ENCODE results near the gene HMCN2. TPM values are rescaled to one million over a fixed set of nuclear protein-coding genes. Genes with fewer than 3 reads are reported as not detected.
A peak's percentile ranks its signal among the peaks of the same experiment; 100 is the strongest.

HMCN2 gene
- total RNA-seq, 4 donors from 2014 or later, result 1.3 to 6.3 (median 3.5) TPM

DNA sequence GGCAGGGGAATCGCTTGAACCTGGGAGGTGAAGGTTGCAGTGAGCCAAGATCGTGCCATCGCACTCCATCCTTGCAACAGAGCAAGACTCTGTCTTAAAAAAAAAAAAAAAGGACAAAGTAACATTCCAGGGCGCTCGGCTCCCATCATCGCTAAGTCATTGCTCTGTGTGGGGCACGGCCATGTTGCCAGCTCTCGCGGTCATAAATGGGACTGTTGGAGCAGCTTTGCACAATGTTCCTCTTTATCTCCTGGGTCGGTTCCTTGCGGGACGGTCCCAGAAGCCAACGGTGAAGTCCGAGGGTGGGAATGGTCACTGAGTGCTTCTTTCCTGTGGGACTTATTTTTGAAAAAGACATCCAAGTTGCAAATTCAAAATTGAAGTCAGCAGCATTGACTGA, 65.5 kb downstream of the HMCN2 start:
- no peak for TF ChIP-seq POLR2A (IDR thresholded peaks at IDR 0.05)
- no peak for TF ChIP-seq EP300 (IDR thresholded peaks at IDR 0.05)
- no peak for TF ChIP-seq POLR2AphosphoS5 (IDR thresholded peaks at IDR 0.05)
- no peak for TF ChIP-seq CTCF (IDR thresholded peaks at IDR 0.05)
- WGBS, result 76% methylated on average over 14 of the region's 14 CpGs
- H3K27me3 ChIP-seq, result peaks cover 32% of the 10 kb centered on the region

DNA sequence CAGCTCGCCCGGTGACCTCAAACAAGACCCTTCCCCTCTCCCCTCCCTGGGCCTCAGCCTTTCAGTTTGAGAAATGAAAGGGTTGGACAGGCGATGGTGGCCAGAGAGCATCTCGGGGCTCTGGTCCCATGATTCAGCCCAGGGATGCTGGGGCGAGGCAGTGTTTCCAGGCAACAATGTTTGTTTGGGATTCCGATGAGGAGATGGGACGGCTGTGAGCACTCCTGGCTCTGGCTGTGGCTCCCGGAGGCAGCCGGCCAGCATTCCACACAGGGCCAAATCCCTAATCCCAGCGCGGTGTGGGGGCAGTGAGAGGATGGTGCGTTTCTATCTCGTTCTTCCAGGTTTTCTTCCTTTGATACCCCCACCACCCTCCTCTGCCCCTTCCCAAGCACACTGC, 66.0 kb downstream of the HMCN2 start:
- DNase-seq (ENCODE audit: low spot score in 2 of 2), result peak in 1 of 2 donors; percentile 80
- Histone ChIP-seq H3K4me3 (no peak overlapping the region), H3K9me3 (no peaks in the 10 kb centered on the region), H3K27ac (peak overlapping the region; percentile 16), H3K36me3 (no peaks in the 10 kb centered on the region), H3K4me1 (peaks cover 50% of the 10 kb centered on the region), H3K27me3 (peaks cover 32% of the 10 kb centered on the region)
- TF ChIP-seq POLR2A (IDR thresholded peaks at IDR 0.05) (no peak), POLR2AphosphoS5 (IDR thresholded peaks at IDR 0.05) (no peak), EP300 (IDR thresholded peaks at IDR 0.05) (no peak), CTCF (IDR thresholded peaks at IDR 0.05) (no peak)
- 43% methylated on average over 6 of the region's 13 CpGs for WGBS

More for the DNA sequence above, 65.5 kb downstream of the HMCN2 start:
- Histone ChIP-seq H3K4me1 (peaks cover 50% of the 10 kb centered on the region), H3K36me3 (no peaks in the 10 kb centered on the region), H3K4me3 (no peak overlapping the region), H3K27ac (peak overlapping the region; percentile 16), H3K9me3 (no peaks in the 10 kb centered on the region)
- no peak for DNase-seq (ENCODE audit: low spot score in 2 of 2)

DNA sequence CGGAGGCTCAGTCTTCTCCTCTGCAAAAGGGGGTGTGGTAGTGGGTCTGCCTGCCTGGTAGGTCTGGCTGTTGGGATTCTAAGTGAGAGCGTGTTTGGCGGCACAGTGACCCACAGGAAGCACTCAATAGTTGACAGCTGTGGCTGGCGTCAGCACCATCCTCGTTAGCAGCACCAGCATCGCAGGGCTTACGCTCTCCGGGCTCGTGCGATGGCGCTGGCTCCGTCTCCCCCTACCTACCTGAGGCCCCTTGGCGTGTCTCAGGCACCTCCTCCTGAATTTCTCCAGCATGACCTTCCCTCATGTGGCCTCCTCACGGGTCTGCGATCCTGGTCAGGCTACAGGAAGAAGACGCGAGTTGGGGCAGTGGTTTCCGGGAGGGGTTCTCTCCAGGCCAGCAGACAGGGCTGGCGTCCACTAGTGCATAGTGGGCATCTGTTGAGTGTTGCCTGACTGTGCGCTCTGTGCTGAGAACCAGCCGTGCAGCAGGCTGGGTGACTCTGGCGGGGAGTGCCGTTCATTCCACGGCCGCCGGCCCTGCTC, 66.9 kb downstream of the HMCN2 start:
- no peaks in the 10 kb centered on the region for H3K9me3 ChIP-seq
- H3K27ac ChIP-seq, result peak overlapping the region; percentile 0
- no peaks in the 10 kb centered on the region for H3K36me3 ChIP-seq
- peaks cover 24% of the 10 kb centered on the region for H3K27me3 ChIP-seq
- H3K4me3 ChIP-seq, result no peak overlapping the region
- peaks cover 51% of the 10 kb centered on the region for H3K4me1 ChIP-seq
- no peak for DNase-seq (ENCODE audit: low spot score in 2 of 2)
- 86% methylated on average over 23 of the region's 26 CpGs for WGBS
- TF ChIP-seq CTCF (IDR thresholded peaks at IDR 0.05) (no peak), POLR2AphosphoS5 (IDR thresholded peaks at IDR 0.05) (no peak), EP300 (IDR thresholded peaks at IDR 0.05) (no peak), POLR2A (IDR thresholded peaks at IDR 0.05) (no peak)

- Histone ChIP-seq H3K36me3 (no peaks in the 10 kb centered on the region), H3K27me3 (peaks cover 16% of the 10 kb centered on the region), H3K9me3 (no peaks in the 10 kb centered on the region), H3K27ac (no peak overlapping the region), H3K4me1 (peaks cover 44% of the 10 kb centered on the region), H3K4me3 (no peak overlapping the region)
- DNase-seq (ENCODE audit: low spot score in 2 of 2), result no peak
- WGBS, result 29% methylated on average over 16 of the region's 19 CpGs
- TF ChIP-seq EP300 (IDR thresholded peaks at IDR 0.05), result no peak
- TF ChIP-seq POLR2AphosphoS5 (IDR thresholded peaks at IDR 0.05), result no peak
- no peak for TF ChIP-seq CTCF (IDR thresholded peaks at IDR 0.05)
- TF ChIP-seq POLR2A (IDR thresholded peaks at IDR 0.05), result no peak
Observed at GRCh38 chr9:130333041-130333711, 67.6 kb downstream of the HMCN2 start.

DNA sequence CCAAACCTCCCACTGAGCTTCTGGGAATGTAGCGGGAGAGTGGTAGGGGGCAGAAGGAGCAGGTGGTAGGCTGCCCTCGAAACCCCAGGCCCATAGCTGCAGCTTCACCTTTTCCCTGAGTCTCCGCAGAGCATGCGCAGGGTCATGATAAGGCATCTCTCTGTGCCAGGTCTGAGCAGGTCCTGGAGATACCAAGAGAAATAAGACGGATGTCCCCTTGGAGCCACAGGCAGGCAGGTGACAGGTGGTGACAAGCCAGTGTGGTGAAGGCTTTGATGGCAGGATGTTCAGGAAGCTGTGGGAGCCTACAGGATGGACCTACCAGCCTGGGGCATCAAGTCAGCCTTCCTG, 68.1 kb downstream of the HMCN2 start:
- peaks cover 11% of the 10 kb centered on the region for H3K27me3 ChIP-seq
- no peak for DNase-seq (ENCODE audit: low spot score in 2 of 2)
- H3K4me3 ChIP-seq, result no peak overlapping the region
- peaks cover 40% of the 10 kb centered on the region for H3K4me1 ChIP-seq
- TF ChIP-seq POLR2A (IDR thresholded peaks at IDR 0.05), result no peak
- TF ChIP-seq CTCF (IDR thresholded peaks at IDR 0.05), result no peak
- no peak for TF ChIP-seq EP300 (IDR thresholded peaks at IDR 0.05)
- TF ChIP-seq POLR2AphosphoS5 (IDR thresholded peaks at IDR 0.05), result no peak
- no peaks in the 10 kb centered on the region for H3K9me3 ChIP-seq
- no peaks in the 10 kb centered on the region for H3K36me3 ChIP-seq
- WGBS, result 66% methylated on average over 5 of the region's 5 CpGs
- H3K27ac ChIP-seq, result no peak overlapping the region

Measured in suprapubic skin (tissue), 4 donors.